ENCODE measurements around the gene NDUFV1.
"Not testable (repeated sequence)": the region's sequence is repeated elsewhere in the genome, so short reads cannot be mapped to it uniquely, and the experiment has no call there.

DNA sequence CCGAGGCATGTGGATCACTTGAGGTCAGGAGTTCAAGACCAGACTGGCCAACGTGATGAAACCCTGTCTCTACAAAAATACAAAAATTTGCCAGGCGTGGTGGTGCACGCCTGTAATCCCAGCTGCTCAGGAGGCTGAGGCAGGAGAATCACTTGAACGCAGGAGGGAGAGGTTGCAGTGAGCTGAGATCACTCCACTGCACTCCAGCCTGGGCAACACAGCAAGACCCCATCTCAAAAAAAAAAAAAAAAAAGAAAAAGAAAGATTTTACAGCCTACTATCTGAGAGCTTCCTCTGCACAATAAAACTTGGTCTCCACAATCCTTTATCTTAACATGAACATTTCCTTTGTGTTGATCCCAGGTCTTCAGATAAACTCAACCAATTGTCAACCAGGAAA is 54.0 kb downstream of the NDUFV1 start:
- TF ChIP-seq, protein P1, sequence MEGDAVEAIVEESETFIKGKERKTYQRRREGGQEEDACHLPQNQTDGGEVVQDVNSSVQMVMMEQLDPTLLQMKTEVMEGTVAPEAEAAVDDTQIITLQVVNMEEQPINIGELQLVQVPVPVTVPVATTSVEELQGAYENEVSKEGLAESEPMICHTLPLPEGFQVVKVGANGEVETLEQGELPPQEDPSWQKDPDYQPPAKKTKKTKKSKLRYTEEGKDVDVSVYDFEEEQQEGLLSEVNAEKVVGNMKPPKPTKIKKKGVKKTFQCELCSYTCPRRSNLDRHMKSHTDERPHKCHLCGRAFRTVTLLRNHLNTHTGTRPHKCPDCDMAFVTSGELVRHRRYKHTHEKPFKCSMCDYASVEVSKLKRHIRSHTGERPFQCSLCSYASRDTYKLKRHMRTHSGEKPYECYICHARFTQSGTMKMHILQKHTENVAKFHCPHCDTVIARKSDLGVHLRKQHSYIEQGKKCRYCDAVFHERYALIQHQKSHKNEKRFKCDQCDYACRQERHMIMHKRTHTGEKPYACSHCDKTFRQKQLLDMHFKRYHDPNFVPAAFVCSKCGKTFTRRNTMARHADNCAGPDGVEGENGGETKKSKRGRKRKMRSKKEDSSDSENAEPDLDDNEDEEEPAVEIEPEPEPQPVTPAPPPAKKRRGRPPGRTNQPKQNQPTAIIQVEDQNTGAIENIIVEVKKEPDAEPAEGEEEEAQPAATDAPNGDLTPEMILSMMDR (IDR thresholded peaks at IDR 0.05): not testable (repeated sequence)
- TF ChIP-seq POLR2A (IDR thresholded peaks at IDR 0.05): not testable (repeated sequence)

All from testis (tissue), 2 donors.